Heart right ventricle (tissue), 16 donors: ENCODE data around the gene CALCOCO1. TPM values are rescaled to one million over a fixed set of nuclear protein-coding genes. Genes with fewer than 3 reads are reported as not detected.
A peak's percentile ranks its signal among the peaks of the same experiment; 100 is the strongest.

ENCODE experiments used
- ATAC-seq, 8 donors: fragments of 200-7000 bp; cut with Tn5 transposase; one replicate each; pipeline ENCODE4 v1.9.1; 2020; ENCODE audit warnings: mild to moderate bottlenecking in 8 of 8, moderate library complexity in 8 of 8, moderate number of reproducible peaks in 1 of 8
- DNase-seq, 2 donors: peaks; one replicate each; pipeline ENCODE4 v3.0.0-alpha.2; 2020
- H3K27ac ChIP-seq, 10 donors: fragments of 200-600 bp; sonication (generic) in 2 of 10; one replicate each; pipeline versions ENCODE4 v1.5.0 to v1.8.0; 2020 to 2022; ENCODE audit warnings: mild to moderate bottlenecking in 3 of 10
- H3K27me3 ChIP-seq, 7 donors: fragments of 200-600 bp; one replicate each; pipeline ENCODE4 v1.8.0; 2021 to 2022; ENCODE audit warnings: mild to moderate bottlenecking in 2 of 7
- H3K36me3 ChIP-seq, 9 donors: fragments of 200-600 bp; sonication (generic) in 1 of 9; one replicate each; pipeline versions ENCODE4 v1.5.0 to v1.8.0; 2020 to 2022; ENCODE audit warnings: mild to moderate bottlenecking in 2 of 9
- H3K4me1 ChIP-seq, 9 donors: fragments of 200-600 bp; sonication (generic) in 1 of 9; one replicate each; pipeline versions ENCODE4 v1.5.0 to v1.8.0; 2020 to 2022; ENCODE audit warnings: mild to moderate bottlenecking in 4 of 9
- H3K4me3 ChIP-seq, 10 donors: fragments of 200-600 bp; sonication (generic) in 2 of 10; one replicate each; pipeline versions ENCODE4 v1.5.0 to v1.8.0; 2020 to 2022; ENCODE audit warnings: mild to moderate bottlenecking in 7 of 10, moderate library complexity in 2 of 10
- H3K9me3 ChIP-seq, 11 donors: fragments of 200-600 bp in 10 of 11; sonication (generic) in 2 of 11; one replicate each; pipeline versions ENCODE4 v1.5.0 to v1.8.0; 2013 to 2022; ENCODE audit warnings: mild to moderate bottlenecking in 2 of 11, control low read depth in 1 of 11, moderate library complexity in 1 of 11
- WGBS, 2 donors: extraction: QIAGEN DNeasy Blood & Tissue Kit; methylation state at CpG; one replicate each; pipeline ENCODE4 v1.1.7; 2013; ENCODE audit warnings: inconsistent platforms in 1 of 2; 5-methylcytosine and 5-hydroxymethylcytosine counted together
- intact Hi-C, 10 donors: fragments of 100-400 bp; cut with DNase I; formaldehyde crosslinking; loops; one replicate each; pipeline versions ENCODE4 v1.11.1 to v1.14.2; 2022
- polyA plus RNA-seq, 2 donors: library from polyadenylated mRNA; stranded (reverse); fragments of 200-250 nt; gene quantifications; one replicate each; pipeline ENCODE4 v1.2.3, GENCODE V29; 2013
- total RNA-seq, 10 donors: library from RNA; stranded (reverse); fragmentation: NEBNext Ultra II Directional in 3 of 10; extraction: Animal tissue kit (Norgen Biotek cat#: 25700) in 3 of 10; gene quantifications; one replicate each; pipeline versions ENCODE4 v1.2.1 to v1.2.4, GENCODE V29; 2021 to 2023
- TF ChIP-seq, protein P1 (sequence below), 9 donors: fragments of 200-600 bp; sonication (generic) in 2 of 9; IDR thresholded peaks; one replicate each; pipeline versions ENCODE4 v1.5.0 to v1.8.0; 2021 to 2022; ENCODE audit warnings: antibody characterized with exemption in 9 of 9, mild to moderate bottlenecking in 5 of 9, moderate library complexity in 1 of 9
- donor health status: Arrhythmogenic right ventricular cardiomyopathy.
- donor health status: ischemic (EF 13 %, LVEDD 7.1; RV severe dilation, severe dysfunction).
- donor health status: healthy with polysubstance abuse.
- donor health status: DM: no; HTN: yes; CAD: no.
- donor health status: DM: no; HTN: no; CAD: no.
- donor health status: ischemic (EF 25% LVEDD 6.9; RV normal size, moderate dysfunction).
- donor health status: ischemic (EF 25% LVEDD 5.7; RV mildly dilated, moderate dysfunction).
- donor health status: healthy.
- donor health status: DM: yes; HTN: yes; CAD: no.
- donor health status: Ischemic cardiomyopathy.
- donor health status: ischemic (EF 35%, LVEDD 5.7; RV mildly dilated, moderate dysfunction).
- donor health status: nonischemic (EF 11% LVEDD 7.7; RV severe dilation, severe dysfunction).
- donor health status: DM: yes; HTN: yes; CAD: no.
- donor health status: PGD.
- donor health status: ischemic (EF 29% LVEDD 5.4; RV normal size, mild dysfunction).
- donor health status: nonischemic (EF 23%, LVEDD 6.1; RV moderate dilation, normal function).

CALCOCO1 gene
- total and polyA plus RNA-seq, 12 donors: 105 to 264 (median 198) TPM

- peak; percentile 14 to 55 (median 38) for ATAC-seq
- H3K36me3 ChIP-seq: no peaks in the 10 kb centered on the region
- WGBS, 2 donors: 2% methylated on average over 75 to 76 of the region's 76 CpGs
- no peaks in the 10 kb centered on the region for H3K9me3 ChIP-seq
- H3K27ac ChIP-seq: peak within 1 kb of the TSS in 9 of 10 donors; percentile 4 to 66 (median 39)
- H3K4me3 ChIP-seq: peak within 1 kb of the TSS; percentile 39 to 67 (median 62)
- TF ChIP-seq, protein P1, sequence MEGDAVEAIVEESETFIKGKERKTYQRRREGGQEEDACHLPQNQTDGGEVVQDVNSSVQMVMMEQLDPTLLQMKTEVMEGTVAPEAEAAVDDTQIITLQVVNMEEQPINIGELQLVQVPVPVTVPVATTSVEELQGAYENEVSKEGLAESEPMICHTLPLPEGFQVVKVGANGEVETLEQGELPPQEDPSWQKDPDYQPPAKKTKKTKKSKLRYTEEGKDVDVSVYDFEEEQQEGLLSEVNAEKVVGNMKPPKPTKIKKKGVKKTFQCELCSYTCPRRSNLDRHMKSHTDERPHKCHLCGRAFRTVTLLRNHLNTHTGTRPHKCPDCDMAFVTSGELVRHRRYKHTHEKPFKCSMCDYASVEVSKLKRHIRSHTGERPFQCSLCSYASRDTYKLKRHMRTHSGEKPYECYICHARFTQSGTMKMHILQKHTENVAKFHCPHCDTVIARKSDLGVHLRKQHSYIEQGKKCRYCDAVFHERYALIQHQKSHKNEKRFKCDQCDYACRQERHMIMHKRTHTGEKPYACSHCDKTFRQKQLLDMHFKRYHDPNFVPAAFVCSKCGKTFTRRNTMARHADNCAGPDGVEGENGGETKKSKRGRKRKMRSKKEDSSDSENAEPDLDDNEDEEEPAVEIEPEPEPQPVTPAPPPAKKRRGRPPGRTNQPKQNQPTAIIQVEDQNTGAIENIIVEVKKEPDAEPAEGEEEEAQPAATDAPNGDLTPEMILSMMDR (IDR thresholded peaks at IDR 0.05): no peak
- peaks cover 0 to 42% (median 18%) of the 10 kb centered on the region in 9 donors for H3K4me1 ChIP-seq
- intact Hi-C loops: no loop called here
- peak; percentile 27 to 46 for DNase-seq
- peaks cover 4 to 86% (median 35%) of the 10 kb centered on the region in 7 donors for H3K27me3 ChIP-seq
Observed at GRCh38 chr12:53751336-53752191, 24.3 kb upstream of the CALCOCO1 start, which contains the start of gene CISTR. Gene CISTR (minus strand): TSS chr12:53751979.

- H3K4me1 ChIP-seq: peaks cover 0 to 43% (median 18%) of the 10 kb centered on the region in 9 donors
- 3% methylated on average over 34 to 36 of the region's 36 CpGs for WGBS, 2 donors
- peaks cover 4 to 88% (median 35%) of the 10 kb centered on the region in 7 donors for H3K27me3 ChIP-seq
- H3K27ac ChIP-seq: peak overlapping the region in 6 of 10 donors; percentile 28 to 66 (median 62)
- ATAC-seq (peak in 7 of 8 donors; percentile 16 to 51 (median 30)), DNase-seq (peak; percentile 35 to 53)
- no peaks in the 10 kb centered on the region for H3K36me3 ChIP-seq
- TF ChIP-seq, protein P1 (IDR thresholded peaks at IDR 0.05): no peak
- intact Hi-C loops: no loop called here
- H3K4me3 ChIP-seq: peak overlapping the region; percentile 39 to 67 (median 62)
- no peaks in the 10 kb centered on the region for H3K9me3 ChIP-seq
Observed at GRCh38 chr12:53750812-53751335, 23.6 kb upstream of the CALCOCO1 start.

- WGBS, 2 donors: 49 to 57% methylated on average over 10 of the region's 10 CpGs
- Histone ChIP-seq H3K9me3 (no peaks in the 10 kb centered on the region), H3K27ac (no peak overlapping the region), H3K4me1 (peaks cover 0 to 36% (median 18%) of the 10 kb centered on the region in 9 donors), H3K36me3 (no peaks in the 10 kb centered on the region), H3K27me3 (peaks cover 4 to 85% (median 35%) of the 10 kb centered on the region in 7 donors), H3K4me3 (peak overlapping the region in 5 of 10 donors; percentile 61 to 67 (median 63))
- TF ChIP-seq, protein P1 (IDR thresholded peaks at IDR 0.05): no peak
- no peak for DNase-seq
- ATAC-seq: no peak
- intact Hi-C loops: loop anchor here in 3 of 10 donors (5.0 to 10.0 kb wide), 2 partner anchors 205 to 208 kb away; no protein-coding TSS in a partner anchor
Observed at GRCh38 chr12:53749986-53750811, 22.9 kb upstream of the CALCOCO1 start.
